CD4-positive, CD25-positive, alpha-beta regulatory T cell (primary cell): ENCODE results near the gene CAMSAP1. TPM values are rescaled to one million over a fixed set of nuclear protein-coding genes. Genes with fewer than 3 reads are reported as not detected.

Source experiments
- ATAC-seq, 2 donors: fragments of 150-1000 bp; cut with Tn5 transposase; one replicate each; pipeline ENCODE4 v1.10.0; 2021; ENCODE audit warnings: low read depth in 2 of 2, moderate number of reproducible peaks in 2 of 2, moderate library complexity in 1 of 2
- DNase-seq, 3 donors: peaks; one replicate each; pipeline versions ENCODE4 v3.0.0 to v3.0.0-alpha.2; 2012 to 2022; ENCODE audit warnings: mixed read lengths in 1 of 3
- H3K27ac ChIP-seq: one replicate; pipeline ENCODE4 v1.7.0; 2013; ENCODE audit warnings: mild to moderate bottlenecking, low read length; ENCODE audit not compliant: insufficient read depth, poor library complexity, severe bottlenecking
- H3K27me3 ChIP-seq: one replicate; pipeline ENCODE4 v1.7.0; 2013; ENCODE audit warnings: low read length; ENCODE audit not compliant: control insufficient read depth, insufficient read depth
- H3K36me3 ChIP-seq: one replicate; pipeline ENCODE4 v1.7.0; 2013; ENCODE audit warnings: mild to moderate bottlenecking, low read length, moderate library complexity; ENCODE audit not compliant: control insufficient read depth, insufficient read depth
- H3K4me1 ChIP-seq: 2 replicates; pipeline ENCODE4 v1.7.0; 2013; ENCODE audit warnings: mild to moderate bottlenecking, low read length; ENCODE audit not compliant: insufficient read depth, control insufficient read depth, poor library complexity, severe bottlenecking
- H3K4me3 ChIP-seq: one replicate; pipeline ENCODE4 v1.7.0; 2013; ENCODE audit warnings: low read depth, mild to moderate bottlenecking, low read length, moderate library complexity
- H3K9me3 ChIP-seq, 2 experiments: 1 replicate in 1 of 2; 2 replicates in 1 of 2; pipeline ENCODE4 v1.7.0; 2013; ENCODE audit warnings: low read length in 2 of 2, mild to moderate bottlenecking in 1 of 2, moderate library complexity in 1 of 2; ENCODE audit not compliant: control insufficient read depth in 2 of 2
- H3K27ac Mint-ChIP-seq, 3 donors: one replicate each; pipeline ENCODE4 v1.8.0; 2020 to 2022; ENCODE audit warnings: mild to moderate bottlenecking in 3 of 3, mixed read lengths in 3 of 3, moderate library complexity in 2 of 3
- H3K27me3 Mint-ChIP-seq: one replicate; pipeline ENCODE4 v1.8.0; 2022; ENCODE audit warnings: mild to moderate bottlenecking, mixed read lengths
- H3K36me3 Mint-ChIP-seq: one replicate; pipeline ENCODE4 v1.8.0; 2020; ENCODE audit warnings: mixed read lengths
- H3K4me1 Mint-ChIP-seq, 4 donors: one replicate each; pipeline ENCODE4 v1.8.0; 2020 to 2022; ENCODE audit warnings: mixed read lengths in 4 of 4, mild to moderate bottlenecking in 1 of 4
- H3K4me3 Mint-ChIP-seq, 4 donors: one replicate each; pipeline ENCODE4 v1.8.0; 2020 to 2022; ENCODE audit warnings: mild to moderate bottlenecking in 4 of 4, mixed read lengths in 4 of 4, moderate library complexity in 3 of 4
- H3K9me3 Mint-ChIP-seq, 7 donors: one replicate each; pipeline ENCODE4 v1.8.0; 2020 to 2022; ENCODE audit warnings: mixed read lengths in 7 of 7, mild to moderate bottlenecking in 3 of 7, moderate library complexity in 2 of 7
- polyA plus RNA-seq, 4 donors: library from polyadenylated mRNA; unstranded; fragments of 300-500 nt; fragmentation: Illumina TruSeq; gene quantifications; one replicate each; pipeline ENCODE4 v1.2.3, GENCODE V29; 2021
- total RNA-seq: library from RNA; stranded (reverse); gene quantifications from one replicate; pipeline ENCODE4 v1.2.3, GENCODE V29; 2022

The CAMSAP1 gene
- total and polyA plus RNA-seq, 5 donors from 2014 or later = 0.67 to 31.6 (median 2.0) TPM

DNA sequence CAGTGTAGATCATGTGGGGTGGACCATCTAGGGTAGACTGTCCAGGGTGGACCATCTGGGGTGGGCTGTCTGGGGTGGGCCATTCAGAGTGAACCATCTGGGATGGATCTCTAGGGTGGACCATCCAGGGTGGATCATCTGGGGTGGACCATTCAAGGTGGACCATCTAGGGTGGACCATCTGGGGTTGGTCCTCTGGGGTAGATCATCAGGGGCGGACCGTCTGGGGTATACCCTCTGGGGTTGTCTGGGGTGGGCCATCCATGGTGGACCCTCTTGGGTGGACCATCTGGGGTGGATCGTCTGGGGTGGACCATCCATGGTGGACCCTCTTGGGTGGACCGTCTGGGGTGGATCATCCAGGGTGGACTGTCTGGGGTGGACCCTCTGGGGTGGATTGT, 141.1 kb downstream of the CAMSAP1 start:
- no peaks in the 10 kb centered on the region for H3K27me3 Mint-ChIP-seq
- no peak overlapping the region for H3K4me3 ChIP-seq
- no peak for DNase-seq
- H3K4me1 Mint-ChIP-seq = no peaks in the 10 kb centered on the region
- H3K36me3 ChIP-seq = no peaks in the 10 kb centered on the region
- no peaks in the 10 kb centered on the region for H3K36me3 Mint-ChIP-seq
- no peak overlapping the region for H3K4me3 Mint-ChIP-seq
- H3K9me3 Mint-ChIP-seq = peaks cover 0 to 16% (median 2%) of the 10 kb centered on the region in 7 donors
- H3K4me1 ChIP-seq = no peaks in the 10 kb centered on the region
- H3K27ac ChIP-seq = no peak overlapping the region
- H3K27me3 ChIP-seq = no peaks in the 10 kb centered on the region
- H3K9me3 ChIP-seq = peaks cover 0 to 6% of the 10 kb centered on the region in 2 experiments
- no peak for ATAC-seq
- H3K27ac Mint-ChIP-seq = no peak overlapping the region

DNA sequence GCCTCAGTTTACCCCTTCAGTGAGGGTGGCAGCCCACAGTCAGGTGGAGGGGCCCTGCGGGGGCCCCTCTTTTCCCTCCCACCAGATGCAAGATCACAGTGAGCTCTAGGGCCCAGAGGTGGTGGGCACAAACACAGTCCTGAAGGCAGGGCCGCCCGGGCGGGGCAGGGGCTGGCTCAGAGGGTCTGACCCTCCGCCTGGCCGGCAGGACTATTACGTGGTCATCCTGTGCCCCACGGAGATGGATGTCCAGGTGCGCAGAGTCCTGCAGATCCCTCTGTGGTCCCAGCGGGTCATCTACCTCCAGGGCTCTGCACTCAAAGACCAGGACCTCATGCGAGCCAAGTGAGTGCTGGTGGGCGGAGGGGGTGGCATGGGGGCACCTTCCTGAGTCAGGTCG, 141.9 kb downstream of the CAMSAP1 start:
- Mint-ChIP-seq H3K4me1 (no peaks in the 10 kb centered on the region), H3K36me3 (no peaks in the 10 kb centered on the region), H3K9me3 (peaks cover 0 to 16% (median 2%) of the 10 kb centered on the region in 7 donors), H3K27me3 (no peaks in the 10 kb centered on the region), H3K27ac (peak overlapping the region in 1 of 3 donors; percentile 38), H3K4me3 (no peak overlapping the region)
- no peak for DNase-seq
- no peak overlapping the region for H3K27ac ChIP-seq
- ATAC-seq = no peak
- no peak overlapping the region for H3K4me3 ChIP-seq
- H3K27me3 ChIP-seq = no peaks in the 10 kb centered on the region
- peaks cover 0 to 6% of the 10 kb centered on the region in 2 experiments for H3K9me3 ChIP-seq
- no peaks in the 10 kb centered on the region for H3K4me1 ChIP-seq
- no peaks in the 10 kb centered on the region for H3K36me3 ChIP-seq

DNA sequence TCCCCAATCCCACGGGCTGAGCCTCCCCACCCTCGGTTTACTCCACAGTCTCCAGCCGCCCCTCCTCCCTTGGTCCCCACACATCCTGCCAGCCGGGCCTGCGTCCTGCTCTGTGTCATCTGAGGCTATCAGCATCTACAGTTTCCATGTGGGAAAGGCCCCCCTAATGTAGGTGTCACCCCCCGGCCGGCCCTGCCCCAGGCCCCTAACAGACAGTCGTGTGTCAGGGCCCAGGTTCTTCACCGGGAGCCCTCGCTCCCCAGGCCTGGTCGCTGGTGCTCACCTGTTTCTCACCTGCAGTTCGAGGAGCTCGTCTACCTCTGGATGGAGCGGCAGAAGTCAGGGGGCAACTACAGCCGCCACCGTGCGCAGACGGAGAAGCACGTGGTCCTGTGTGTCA, 142.6 kb downstream of the CAMSAP1 start:
- H3K36me3 Mint-ChIP-seq = no peaks in the 10 kb centered on the region

DNA sequence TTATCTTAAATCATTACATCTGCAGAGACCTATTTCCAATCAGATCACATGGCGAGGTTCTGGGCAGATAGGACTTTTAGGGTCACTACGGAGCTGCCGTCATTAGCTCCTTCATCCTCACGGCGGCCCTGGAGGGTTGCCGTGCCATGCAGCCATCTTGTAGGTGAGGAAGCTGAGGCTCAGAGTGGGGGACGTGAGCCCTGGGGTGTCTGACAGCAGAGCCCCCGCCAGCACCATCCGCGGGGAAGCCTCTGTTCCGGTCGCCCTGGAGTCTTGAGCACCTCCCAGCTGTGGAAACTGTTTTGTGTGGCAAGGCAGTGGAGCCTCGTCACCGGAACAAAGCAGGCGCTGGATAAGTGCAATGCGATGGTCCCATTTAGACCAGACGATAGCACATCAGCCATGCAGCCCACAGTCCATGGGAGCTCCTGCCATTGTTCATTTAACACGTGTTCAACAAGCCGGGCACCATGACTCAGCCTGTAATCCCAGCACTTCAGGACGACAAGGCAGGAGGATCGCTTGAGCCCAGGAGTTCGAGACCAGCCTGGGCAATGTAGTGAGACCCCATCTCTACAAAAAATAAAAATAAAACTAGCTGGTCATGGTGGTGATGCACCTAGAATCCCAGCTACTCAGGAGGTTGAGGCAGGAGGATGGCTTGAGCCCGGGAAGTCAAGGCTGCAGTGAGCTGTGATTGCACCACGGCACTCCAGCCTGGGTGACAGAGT, 143.5 kb downstream of the CAMSAP1 start:
- H3K27me3 Mint-ChIP-seq = no peaks in the 10 kb centered on the region
- ATAC-seq = no peak
- Histone ChIP-seq H3K4me1 (no peaks in the 10 kb centered on the region), H3K9me3 (peaks cover 0 to 6% of the 10 kb centered on the region in 2 experiments), H3K36me3 (no peaks in the 10 kb centered on the region), H3K4me3 (no peak overlapping the region), H3K27ac (no peak overlapping the region), H3K27me3 (no peaks in the 10 kb centered on the region)
- H3K9me3 Mint-ChIP-seq = peaks cover 0 to 16% (median 2%) of the 10 kb centered on the region in 7 donors
- H3K4me3 Mint-ChIP-seq = no peak overlapping the region
- H3K36me3 Mint-ChIP-seq = no peaks in the 10 kb centered on the region
- no peak for DNase-seq
- H3K4me1 Mint-ChIP-seq = no peaks in the 10 kb centered on the region
- no peak overlapping the region for H3K27ac Mint-ChIP-seq

More for the DNA sequence above, 142.6 kb downstream of the CAMSAP1 start:
- no peak overlapping the region for H3K4me3 ChIP-seq
- no peaks in the 10 kb centered on the region for H3K27me3 ChIP-seq
- H3K9me3 ChIP-seq = peaks cover 0 to 6% of the 10 kb centered on the region in 2 experiments
- no peak overlapping the region for H3K27ac Mint-ChIP-seq
- peaks cover 0 to 16% (median 2%) of the 10 kb centered on the region in 7 donors for H3K9me3 Mint-ChIP-seq
- ATAC-seq (no peak), DNase-seq (no peak)
- no peaks in the 10 kb centered on the region for H3K4me1 ChIP-seq
- no peaks in the 10 kb centered on the region for H3K36me3 ChIP-seq
- no peaks in the 10 kb centered on the region for H3K4me1 Mint-ChIP-seq
- H3K27ac ChIP-seq = no peak overlapping the region
- no peak overlapping the region for H3K4me3 Mint-ChIP-seq
- no peaks in the 10 kb centered on the region for H3K27me3 Mint-ChIP-seq

DNA sequence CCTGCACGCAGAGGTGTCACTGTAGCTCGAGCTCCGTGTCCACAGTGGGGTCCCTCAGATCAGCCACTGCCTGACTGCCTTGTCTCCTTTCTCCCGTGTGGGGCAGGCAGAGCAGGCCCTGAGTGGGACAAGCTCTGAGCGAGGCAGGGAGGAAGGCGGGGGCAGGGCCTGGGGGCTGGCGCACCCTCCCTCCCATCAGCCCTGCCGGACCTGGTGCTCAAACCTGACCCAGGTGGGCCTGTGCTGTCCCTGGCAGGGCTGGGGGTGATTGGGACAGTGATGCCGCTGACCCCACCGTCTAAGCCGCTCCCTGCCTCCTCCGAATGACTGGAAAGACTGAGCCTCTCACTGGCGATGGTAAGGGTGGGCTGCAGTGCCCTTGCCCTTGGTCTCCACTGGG, 144.4 kb downstream of the CAMSAP1 start:
- peaks cover 0 to 16% (median 2%) of the 10 kb centered on the region in 7 donors for H3K9me3 Mint-ChIP-seq
- DNase-seq = no peak
- H3K4me3 Mint-ChIP-seq = no peak overlapping the region
- Histone ChIP-seq H3K27ac (no peak overlapping the region), H3K4me1 (no peaks in the 10 kb centered on the region), H3K27me3 (no peaks in the 10 kb centered on the region), H3K4me3 (no peak overlapping the region), H3K36me3 (no peaks in the 10 kb centered on the region), H3K9me3 (peaks cover 0 to 6% of the 10 kb centered on the region in 2 experiments)
- no peaks in the 10 kb centered on the region for H3K27me3 Mint-ChIP-seq
- no peaks in the 10 kb centered on the region for H3K4me1 Mint-ChIP-seq
- H3K27ac Mint-ChIP-seq = no peak overlapping the region
- no peaks in the 10 kb centered on the region for H3K36me3 Mint-ChIP-seq
- no peak for ATAC-seq

DNA sequence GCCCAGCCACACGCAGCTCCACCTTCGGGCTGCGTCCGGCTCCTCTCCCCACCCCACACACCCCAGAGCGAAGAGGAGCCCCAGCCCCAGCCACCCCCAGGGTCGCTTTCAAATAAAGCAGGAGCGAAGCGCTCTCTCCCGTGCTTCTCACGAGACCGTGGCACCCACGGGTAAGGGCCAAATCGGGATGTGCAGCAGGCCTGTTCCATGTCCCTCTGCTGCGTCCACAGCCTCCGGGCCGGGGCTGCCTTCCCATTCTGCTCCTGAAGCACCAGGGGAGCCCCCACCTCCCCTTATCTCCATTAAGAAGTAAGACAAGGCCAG, 145.5 kb downstream of the CAMSAP1 start:
- no peaks in the 10 kb centered on the region for H3K27me3 ChIP-seq
- H3K4me1 ChIP-seq = no peaks in the 10 kb centered on the region
- DNase-seq = no peak
- no peaks in the 10 kb centered on the region for H3K36me3 Mint-ChIP-seq
- no peak overlapping the region for H3K27ac Mint-ChIP-seq
- H3K27me3 Mint-ChIP-seq = no peaks in the 10 kb centered on the region
- H3K4me3 Mint-ChIP-seq = no peak overlapping the region
- no peak overlapping the region for H3K4me3 ChIP-seq
- peaks cover 0 to 6% of the 10 kb centered on the region in 2 experiments for H3K9me3 ChIP-seq
- no peaks in the 10 kb centered on the region for H3K4me1 Mint-ChIP-seq
- no peak for ATAC-seq
- peaks cover 0 to 16% (median 2%) of the 10 kb centered on the region in 7 donors for H3K9me3 Mint-ChIP-seq
- H3K27ac ChIP-seq = no peak overlapping the region
- H3K36me3 ChIP-seq = no peaks in the 10 kb centered on the region

DNA sequence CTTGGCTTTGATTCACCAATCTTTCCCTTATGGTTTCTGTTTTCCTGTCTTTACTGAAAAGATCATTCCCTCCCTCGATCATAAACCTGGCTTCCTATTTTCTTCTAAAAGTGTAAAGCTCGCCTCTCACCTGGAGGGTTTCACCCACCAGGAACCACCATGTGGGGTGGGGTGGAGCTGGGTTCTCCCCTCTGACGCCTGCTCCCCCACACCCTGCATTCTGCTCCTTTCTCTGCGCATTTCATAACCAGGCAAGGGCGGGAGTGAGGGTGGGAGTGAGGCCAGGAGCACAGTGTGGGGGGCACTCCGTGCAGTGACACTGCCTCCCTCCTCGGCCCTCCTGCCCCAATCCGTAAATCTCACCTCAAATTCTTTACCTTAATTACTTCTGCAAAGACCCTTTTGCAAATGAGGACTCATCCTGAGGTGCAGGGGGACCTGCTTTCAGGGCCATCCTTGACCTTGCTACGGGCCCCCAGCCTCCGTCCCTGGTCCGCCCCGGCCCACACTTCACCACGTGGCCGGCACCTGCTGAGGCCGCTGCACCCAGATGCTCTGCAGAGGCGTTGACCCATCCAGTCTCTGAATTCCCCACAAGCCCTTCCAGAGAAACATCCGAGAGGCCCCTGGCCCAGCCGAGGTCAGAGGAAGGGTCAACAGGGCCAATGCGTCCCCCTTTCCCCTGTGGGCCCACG, 146.0 kb downstream of the CAMSAP1 start:
- no peaks in the 10 kb centered on the region for H3K4me1 Mint-ChIP-seq
- H3K4me1 ChIP-seq = no peaks in the 10 kb centered on the region
- H3K27ac ChIP-seq = no peak overlapping the region
- H3K36me3 ChIP-seq = no peaks in the 10 kb centered on the region
- ATAC-seq (no peak), DNase-seq (no peak)
- H3K9me3 ChIP-seq = peaks cover 0 to 1% of the 10 kb centered on the region in 2 experiments
- no peaks in the 10 kb centered on the region for H3K36me3 Mint-ChIP-seq
- H3K9me3 Mint-ChIP-seq = peaks cover 0 to 11% (median 2%) of the 10 kb centered on the region in 7 donors
- no peak overlapping the region for H3K4me3 ChIP-seq
- no peak overlapping the region for H3K4me3 Mint-ChIP-seq
- no peaks in the 10 kb centered on the region for H3K27me3 ChIP-seq
- no peaks in the 10 kb centered on the region for H3K27me3 Mint-ChIP-seq
- no peak overlapping the region for H3K27ac Mint-ChIP-seq

DNA sequence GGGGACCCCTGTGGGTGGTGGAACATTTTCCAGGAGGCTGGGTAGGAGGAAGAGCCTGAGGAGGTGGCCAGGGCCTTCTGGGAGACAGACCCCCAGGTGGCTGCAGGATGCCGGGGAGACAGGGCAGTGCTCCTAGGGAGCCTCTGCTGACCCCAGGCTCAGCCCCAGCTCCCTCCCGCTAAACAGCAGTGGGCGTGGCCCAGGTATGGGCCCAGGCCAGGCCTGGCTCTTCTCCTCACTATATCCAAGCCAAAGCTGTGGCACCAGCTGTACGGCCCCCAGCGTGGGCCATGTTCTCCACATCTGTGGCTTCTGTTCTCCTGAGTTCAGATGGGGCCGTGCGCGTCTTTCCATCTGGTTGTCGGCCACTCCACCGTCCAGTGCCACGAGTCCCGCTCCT, 146.9 kb downstream of the CAMSAP1 start:
- Histone ChIP-seq H3K36me3 (no peaks in the 10 kb centered on the region), H3K4me3 (no peak overlapping the region), H3K9me3 (no peaks in the 10 kb centered on the region), H3K27me3 (no peaks in the 10 kb centered on the region), H3K4me1 (no peaks in the 10 kb centered on the region), H3K27ac (no peak overlapping the region)
- Mint-ChIP-seq H3K27me3 (peaks cover 5% of the 10 kb centered on the region), H3K27ac (no peak overlapping the region), H3K4me3 (no peak overlapping the region), H3K9me3 (peaks cover 0 to 6% (median 0%) of the 10 kb centered on the region in 7 donors), H3K36me3 (no peaks in the 10 kb centered on the region), H3K4me1 (no peaks in the 10 kb centered on the region)
- DNase-seq = no peak
- no peak for ATAC-seq
